ENCODE data around the gene PRX.
"Not testable (repeated sequence)": the region's sequence is repeated elsewhere in the genome, so short reads cannot be mapped to it uniquely, and the experiment has no call there.

Gene PRX

GRCh38 chr19:40389404-40390083 lies 23.6 kb downstream of the PRX start:
- no peak for DNase-seq

GRCh38 chr19:40388481-40388880 lies 24.7 kb downstream of the PRX start:
- DNase-seq: no peak

GRCh38 chr19:40387155-40387554 lies 26.0 kb downstream of the PRX start:
- DNase-seq: no peak

- no peak for DNase-seq
Observed at GRCh38 chr19:40383668-40384248, 29.4 kb downstream of the PRX start.

GRCh38 chr19:40381321-40381720 lies 31.9 kb downstream of the PRX start:
- no peak for DNase-seq

GRCh38 chr19:40380199-40381037 lies 32.8 kb downstream of the PRX start:
- DNase-seq: no peak

- no peak for DNase-seq
Observed at GRCh38 chr19:40379446-40380198, 33.6 kb downstream of the PRX start.

GRCh38 chr19:40378509-40378908 lies 34.7 kb downstream of the PRX start:
- no peak for DNase-seq

- no peak for DNase-seq
Observed at GRCh38 chr19:40377876-40378385, 35.2 kb downstream of the PRX start.

GRCh38 chr19:40376286-40376862 lies 36.8 kb downstream of the PRX start:
- no peak for DNase-seq

GRCh38 chr19:40374084-40374483 lies 39.1 kb downstream of the PRX start:
- DNase-seq: no peak

- DNase-seq: no peak
Observed at GRCh38 chr19:40371802-40372122, 41.4 kb downstream of the PRX start.

- no peak for DNase-seq
Observed at GRCh38 chr19:40370997-40371801, 42.0 kb downstream of the PRX start.

GRCh38 chr19:40370253-40370652 lies 42.9 kb downstream of the PRX start:
- not testable (repeated sequence) for DNase-seq

GRCh38 chr19:40369797-40370196 lies 43.4 kb downstream of the PRX start:
- no peak for DNase-seq

GRCh38 chr19:40367577-40368434 lies 45.4 kb downstream of the PRX start:
- DNase-seq: no peak

GRCh38 chr19:40366697-40367561 lies 46.2 kb downstream of the PRX start:
- DNase-seq: no peak

GRCh38 chr19:40365613-40366401 lies 47.4 kb downstream of the PRX start:
- no peak for DNase-seq

- DNase-seq: no peak
Observed at GRCh38 chr19:40365010-40365409, 48.2 kb downstream of the PRX start.

Data from KG1 (cell line).